ENCODE results near the gene RAB31.

RAB31 gene

DNA sequence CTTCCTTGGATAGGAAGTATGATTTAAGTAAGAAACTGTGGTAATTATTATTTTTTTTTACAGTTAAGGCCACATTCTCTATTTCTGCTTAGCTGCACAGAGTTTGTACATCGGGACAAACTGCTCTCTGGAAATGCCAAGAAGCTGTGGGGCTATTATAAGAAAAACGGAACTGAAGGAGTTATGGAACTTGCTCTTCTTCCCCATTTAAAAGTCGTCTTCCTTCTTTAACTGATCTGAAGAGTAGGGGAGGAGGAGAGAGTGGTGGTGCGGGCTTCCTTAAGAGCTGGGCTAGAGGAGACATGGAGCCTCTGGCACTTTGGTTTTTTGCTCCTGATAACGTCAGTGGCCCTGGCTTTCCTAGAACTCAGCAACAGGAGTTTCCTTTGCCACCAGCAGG is 54.4 kb downstream of the RAB31 start:
- H3K4me3 ChIP-seq (ENCODE audit: low read depth, low read length, poor library complexity, severe bottlenecking), result no peak overlapping the region
- H3F3A ChIP-seq (ENCODE audit: insufficient read depth, low read length), result no peaks in the 10 kb centered on the region
- no peaks in the 10 kb centered on the region for H3K36me3 ChIP-seq (ENCODE audit: insufficient read depth, low read length)
- H3K4me2 ChIP-seq (ENCODE audit: low read length), result no peak overlapping the region
- H3K9me3 ChIP-seq (ENCODE audit: low read length), result no peaks in the 10 kb centered on the region
- TF ChIP-seq EZH2 (IDR thresholded peaks at IDR 0.05; ENCODE audit: borderline replicate concordance, low read length), result no peak
- TF ChIP-seq, protein P1, sequence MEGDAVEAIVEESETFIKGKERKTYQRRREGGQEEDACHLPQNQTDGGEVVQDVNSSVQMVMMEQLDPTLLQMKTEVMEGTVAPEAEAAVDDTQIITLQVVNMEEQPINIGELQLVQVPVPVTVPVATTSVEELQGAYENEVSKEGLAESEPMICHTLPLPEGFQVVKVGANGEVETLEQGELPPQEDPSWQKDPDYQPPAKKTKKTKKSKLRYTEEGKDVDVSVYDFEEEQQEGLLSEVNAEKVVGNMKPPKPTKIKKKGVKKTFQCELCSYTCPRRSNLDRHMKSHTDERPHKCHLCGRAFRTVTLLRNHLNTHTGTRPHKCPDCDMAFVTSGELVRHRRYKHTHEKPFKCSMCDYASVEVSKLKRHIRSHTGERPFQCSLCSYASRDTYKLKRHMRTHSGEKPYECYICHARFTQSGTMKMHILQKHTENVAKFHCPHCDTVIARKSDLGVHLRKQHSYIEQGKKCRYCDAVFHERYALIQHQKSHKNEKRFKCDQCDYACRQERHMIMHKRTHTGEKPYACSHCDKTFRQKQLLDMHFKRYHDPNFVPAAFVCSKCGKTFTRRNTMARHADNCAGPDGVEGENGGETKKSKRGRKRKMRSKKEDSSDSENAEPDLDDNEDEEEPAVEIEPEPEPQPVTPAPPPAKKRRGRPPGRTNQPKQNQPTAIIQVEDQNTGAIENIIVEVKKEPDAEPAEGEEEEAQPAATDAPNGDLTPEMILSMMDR (IDR thresholded peaks at IDR 0.05; ENCODE audit: low read length), result no peak
- H3K9ac ChIP-seq (ENCODE audit: low read length), result no peak overlapping the region
- H4K20me1 ChIP-seq (ENCODE audit: insufficient read depth, low read length), result no peaks in the 10 kb centered on the region
- H3K9me2 ChIP-seq (ENCODE audit: low read depth, low read length), result no peaks in the 10 kb centered on the region
- H3K27ac ChIP-seq (ENCODE audit: low read depth, low read length, poor library complexity, severe bottlenecking), result no peak overlapping the region
- H3K27me3 ChIP-seq (ENCODE audit: insufficient read depth, low read length), result no peaks in the 10 kb centered on the region; the same call in 1 of the 2 replicates
- no peaks in the 10 kb centered on the region for H3K79me2 ChIP-seq (ENCODE audit: insufficient read depth, low read length)
- no peak overlapping the region for H2AFZ ChIP-seq (ENCODE audit: low read length)
- H3K4me1 ChIP-seq (ENCODE audit: insufficient read depth, low read length, severe bottlenecking), result no peaks in the 10 kb centered on the region

DNA sequence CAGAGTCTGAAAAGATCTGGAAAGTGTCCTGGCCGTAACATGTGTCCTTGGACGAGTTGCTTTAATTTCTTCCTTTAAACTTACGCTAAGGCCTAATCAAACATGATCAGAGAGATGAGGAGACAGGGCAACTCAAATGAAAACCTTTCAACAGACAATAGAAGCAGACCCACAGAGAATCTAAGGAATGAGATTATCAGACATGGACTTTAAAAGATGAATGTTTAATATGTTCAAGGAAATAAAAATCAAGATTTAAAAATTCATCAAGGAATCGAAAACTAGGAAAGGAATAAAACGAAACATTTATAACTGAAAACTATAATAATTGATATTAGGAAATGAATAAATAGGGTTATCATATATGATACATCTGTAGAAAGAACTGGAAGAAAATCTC is 55.1 kb downstream of the RAB31 start:
- TF ChIP-seq EZH2 (IDR thresholded peaks at IDR 0.05; ENCODE audit: borderline replicate concordance, low read length), result no peak
- TF ChIP-seq, protein P1 (IDR thresholded peaks at IDR 0.05; ENCODE audit: low read length), result no peak
- Histone ChIP-seq H3K27me3 (ENCODE audit: insufficient read depth, low read length) (no peaks in the 10 kb centered on the region; the same call in 1 of the 2 replicates), H3K4me2 (ENCODE audit: low read length) (no peak overlapping the region), H2AFZ (ENCODE audit: low read length) (no peak overlapping the region), H3K9me2 (ENCODE audit: low read depth, low read length) (no peaks in the 10 kb centered on the region), H3K9me3 (ENCODE audit: low read length) (no peaks in the 10 kb centered on the region), H3F3A (ENCODE audit: insufficient read depth, low read length) (no peaks in the 10 kb centered on the region), H3K9ac (ENCODE audit: low read length) (no peak overlapping the region), H4K20me1 (ENCODE audit: insufficient read depth, low read length) (no peaks in the 10 kb centered on the region), H3K27ac (ENCODE audit: low read depth, low read length, poor library complexity, severe bottlenecking) (no peak overlapping the region), H3K4me3 (ENCODE audit: low read depth, low read length, poor library complexity, severe bottlenecking) (no peak overlapping the region), H3K4me1 (ENCODE audit: insufficient read depth, low read length, severe bottlenecking) (no peaks in the 10 kb centered on the region), H3K36me3 (ENCODE audit: insufficient read depth, low read length) (no peaks in the 10 kb centered on the region), H3K79me2 (ENCODE audit: insufficient read depth, low read length) (no peaks in the 10 kb centered on the region)

DNA sequence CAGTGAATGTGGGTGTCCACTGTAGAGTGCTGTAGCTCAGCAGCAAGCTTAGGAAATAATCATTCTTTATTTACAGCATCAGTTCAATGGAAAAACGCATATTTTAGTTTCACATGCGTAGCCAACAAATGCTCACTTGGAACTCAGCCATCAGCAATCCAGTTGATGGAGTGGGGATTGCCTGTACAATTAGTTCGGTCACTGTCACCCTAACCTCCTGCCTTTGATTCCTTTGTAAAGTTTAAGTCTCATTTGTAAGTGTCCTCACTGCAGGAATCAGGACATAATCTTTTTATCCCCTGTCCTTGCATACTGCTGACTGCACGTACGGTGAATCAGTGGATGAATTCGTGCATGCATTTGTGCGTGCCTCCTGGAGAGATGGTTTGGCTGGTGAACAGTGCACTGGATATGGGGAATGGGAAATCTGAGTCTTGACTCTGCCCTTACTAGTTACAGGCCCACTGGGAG is 55.9 kb downstream of the RAB31 start:
- H3K4me2 ChIP-seq (ENCODE audit: low read length), result no peak overlapping the region
- H3F3A ChIP-seq (ENCODE audit: insufficient read depth, low read length), result no peaks in the 10 kb centered on the region
- no peaks in the 10 kb centered on the region for H3K4me1 ChIP-seq (ENCODE audit: insufficient read depth, low read length, severe bottlenecking)
- no peaks in the 10 kb centered on the region; the same call in 1 of the 2 replicates for H3K27me3 ChIP-seq (ENCODE audit: insufficient read depth, low read length)
- H3K27ac ChIP-seq (ENCODE audit: low read depth, low read length, poor library complexity, severe bottlenecking), result no peak overlapping the region
- H3K79me2 ChIP-seq (ENCODE audit: insufficient read depth, low read length), result no peaks in the 10 kb centered on the region
- H3K4me3 ChIP-seq (ENCODE audit: low read depth, low read length, poor library complexity, severe bottlenecking), result no peak overlapping the region
- H2AFZ ChIP-seq (ENCODE audit: low read length), result no peak overlapping the region
- H3K36me3 ChIP-seq (ENCODE audit: insufficient read depth, low read length), result no peaks in the 10 kb centered on the region
- no peaks in the 10 kb centered on the region for H3K9me3 ChIP-seq (ENCODE audit: low read length)
- TF ChIP-seq EZH2 (IDR thresholded peaks at IDR 0.05; ENCODE audit: borderline replicate concordance, low read length), result no peak
- TF ChIP-seq, protein P1 (IDR thresholded peaks at IDR 0.05; ENCODE audit: low read length), result no peak
- no peaks in the 10 kb centered on the region for H4K20me1 ChIP-seq (ENCODE audit: insufficient read depth, low read length)
- H3K9me2 ChIP-seq (ENCODE audit: low read depth, low read length), result no peaks in the 10 kb centered on the region
- H3K9ac ChIP-seq (ENCODE audit: low read length), result no peak overlapping the region
